COLO668 (cell line): Measurements from ENCODE around the gene CNTN4.
"Not testable (repeated sequence)": the region's sequence is repeated elsewhere in the genome, so short reads cannot be mapped to it uniquely, and the experiment has no call there.

ENCODE experiments used
- DNase-seq: peaks from one replicate; lab custom pipeline; 2025; ENCODE audit not compliant: unreplicated experiment; lab: John Stamatoyannopoulos, UW

Gene CNTN4

DNA sequence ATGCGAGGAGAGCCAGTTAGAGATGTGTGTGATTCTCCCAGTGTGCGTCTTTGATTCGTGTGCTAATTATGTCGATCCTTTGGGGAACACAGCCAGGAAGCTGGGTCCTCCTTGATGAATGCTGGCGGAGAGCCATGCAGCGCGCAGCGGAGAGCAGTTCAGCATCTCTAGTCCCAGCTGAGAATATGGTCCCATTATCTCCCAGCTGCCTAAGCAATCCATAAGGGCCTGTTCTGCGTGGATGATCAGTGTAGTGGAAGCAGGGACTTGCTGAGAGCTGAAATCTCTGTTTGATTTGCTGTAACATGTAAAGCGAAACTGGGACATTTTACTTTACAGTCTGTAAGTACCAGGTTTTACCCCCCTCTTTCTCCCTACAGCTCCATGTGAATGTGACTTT is 412.7 kb downstream of the CNTN4 start:
- DNase-seq: peak; percentile 55

DNA sequence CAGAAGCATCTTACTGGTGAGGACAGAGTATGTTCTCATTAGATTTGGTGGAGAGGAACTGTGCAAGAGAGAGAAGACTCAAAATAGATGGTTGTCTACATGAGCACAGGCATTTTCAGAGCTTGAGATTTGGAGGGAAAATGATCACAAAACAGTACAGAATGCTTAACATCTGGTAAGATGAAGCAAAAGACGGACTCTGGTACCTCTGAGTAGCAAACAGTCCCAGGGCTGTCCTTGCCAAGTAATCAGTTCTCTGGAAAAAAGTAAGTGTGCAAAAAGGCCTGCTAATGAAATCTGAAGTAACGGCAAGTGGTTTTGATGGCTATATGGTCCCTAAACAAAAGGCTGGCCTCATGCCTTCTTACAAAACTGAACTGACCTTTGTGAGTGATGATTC is 414.2 kb downstream of the CNTN4 start:
- no peak for DNase-seq

DNA sequence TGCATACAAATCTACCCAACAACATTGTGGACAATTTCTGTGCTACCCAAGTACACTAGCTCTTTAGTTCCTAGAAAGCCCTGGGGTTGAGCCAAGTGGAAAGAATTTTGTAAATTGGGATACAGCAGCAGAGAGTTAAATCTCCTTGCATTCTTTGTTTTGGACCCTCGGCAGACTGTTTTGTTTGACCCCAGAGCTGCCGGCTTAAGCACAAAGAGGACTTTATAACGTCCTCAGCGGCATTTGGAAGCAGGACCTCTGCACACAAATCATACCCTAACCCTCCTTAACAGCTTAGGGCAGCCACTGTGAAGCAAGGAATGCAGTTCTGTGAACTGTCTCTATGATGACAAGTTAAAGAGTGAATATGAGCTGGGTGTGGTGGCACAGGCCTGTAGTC is 415.3 kb downstream of the CNTN4 start:
- DNase-seq: no peak

DNA sequence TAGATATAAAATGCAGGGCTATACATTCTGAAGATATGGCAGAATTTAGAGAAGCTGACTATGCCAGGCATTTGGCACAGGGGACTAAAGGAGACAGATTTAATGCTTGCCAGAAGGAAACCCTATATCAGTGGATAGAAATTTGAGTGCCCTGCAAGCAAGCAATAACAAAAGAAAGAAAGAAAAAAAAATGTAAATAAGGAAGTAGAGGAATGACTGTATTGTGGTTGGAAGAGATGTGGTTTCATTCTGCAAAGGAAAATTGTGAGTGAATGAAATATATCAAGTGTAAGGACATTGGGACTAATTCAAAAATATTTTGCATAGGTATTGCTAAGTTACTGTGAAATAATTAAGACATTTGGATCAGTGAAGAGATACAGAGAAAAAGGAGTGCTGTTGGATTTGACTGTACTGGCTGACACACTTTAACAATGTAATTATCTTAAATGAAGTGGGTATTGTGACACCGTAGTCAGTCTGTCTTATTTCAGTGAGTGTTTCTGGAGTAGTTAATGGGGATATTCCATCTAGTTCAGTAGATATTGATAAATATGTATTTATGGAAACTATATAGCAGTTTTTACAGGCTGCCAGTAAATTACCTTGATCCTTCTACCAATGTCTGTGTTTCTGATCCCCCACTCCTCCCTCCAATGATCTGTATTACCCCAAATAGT is 418.2 kb downstream of the CNTN4 start:
- DNase-seq: no peak

DNA sequence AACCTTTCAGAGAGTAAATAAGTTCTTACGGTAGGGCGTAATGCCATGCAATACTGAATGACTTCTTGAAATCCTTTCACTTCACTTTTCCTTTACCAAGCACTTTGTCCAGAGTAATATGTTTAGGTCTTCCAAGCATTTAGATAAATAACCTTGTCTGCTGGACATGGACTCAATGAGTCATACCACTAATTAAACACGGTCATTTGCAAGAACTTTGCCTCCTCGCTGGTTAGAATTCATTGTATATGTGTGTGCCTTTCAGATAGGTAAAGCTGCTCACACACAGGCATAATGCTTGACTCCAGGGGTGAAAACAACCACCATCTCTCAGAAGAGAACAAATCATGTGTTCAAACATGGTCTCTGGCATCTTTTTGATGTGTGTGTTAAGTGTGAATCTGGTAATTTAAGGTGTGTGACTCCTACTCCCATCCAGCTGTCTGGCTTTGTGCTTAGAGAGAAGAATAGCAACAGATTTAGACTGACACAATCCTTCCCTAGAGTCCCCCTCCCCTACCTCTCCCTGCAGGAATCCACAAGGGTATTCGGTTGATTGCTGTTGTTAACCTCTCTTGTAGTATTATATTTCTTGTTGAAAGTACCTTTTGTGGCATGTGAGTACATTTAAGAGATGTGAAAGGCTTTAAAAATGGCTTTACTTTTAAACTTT is 419.0 kb downstream of the CNTN4 start:
- DNase-seq: no peak

DNA sequence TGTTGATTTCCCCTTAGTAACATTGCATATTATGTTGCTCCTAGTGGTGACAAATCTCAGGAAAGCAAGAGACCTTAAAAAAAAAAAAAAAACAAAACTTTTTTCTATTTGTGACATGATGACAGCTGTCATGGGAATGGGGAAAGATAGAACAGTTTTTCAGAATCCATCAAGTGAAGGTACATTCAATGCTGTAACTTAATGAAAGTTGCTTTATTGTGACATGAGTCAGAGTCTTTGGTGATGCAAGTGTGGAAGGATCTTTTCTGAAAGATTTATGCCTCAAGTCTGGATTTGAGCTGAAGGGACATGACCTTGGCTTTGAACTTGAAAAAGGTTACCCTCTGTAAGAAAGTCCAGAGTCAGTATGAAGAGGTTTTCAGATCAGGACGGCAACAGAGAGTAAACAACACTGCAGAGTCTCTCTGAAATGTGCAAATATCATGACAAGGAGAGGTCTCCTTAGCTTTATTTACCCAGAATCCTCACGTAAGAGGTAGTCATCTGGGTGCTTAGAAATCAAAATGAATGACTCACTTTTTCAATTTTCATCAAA is 424.7 kb downstream of the CNTN4 start:
- no peak for DNase-seq

DNA sequence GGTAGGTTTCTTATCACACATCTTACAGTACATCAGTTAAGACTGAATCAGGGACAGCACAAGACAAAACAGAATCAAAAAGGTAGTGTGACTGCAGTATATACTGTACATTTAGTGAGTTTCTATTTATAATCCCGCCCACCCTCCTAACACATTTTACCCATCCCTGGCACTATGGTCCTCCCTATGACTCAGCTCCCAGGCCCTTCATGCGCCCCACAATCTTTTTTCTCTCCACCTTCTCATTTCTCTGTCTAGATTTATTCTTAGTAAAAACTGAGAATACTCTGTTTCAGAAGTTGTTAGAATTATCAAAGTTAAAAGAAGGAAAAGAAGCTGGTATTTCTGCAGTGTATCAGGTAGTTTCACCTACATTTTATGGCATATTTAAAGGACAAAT is 427.3 kb downstream of the CNTN4 start:
- no peak for DNase-seq

DNA sequence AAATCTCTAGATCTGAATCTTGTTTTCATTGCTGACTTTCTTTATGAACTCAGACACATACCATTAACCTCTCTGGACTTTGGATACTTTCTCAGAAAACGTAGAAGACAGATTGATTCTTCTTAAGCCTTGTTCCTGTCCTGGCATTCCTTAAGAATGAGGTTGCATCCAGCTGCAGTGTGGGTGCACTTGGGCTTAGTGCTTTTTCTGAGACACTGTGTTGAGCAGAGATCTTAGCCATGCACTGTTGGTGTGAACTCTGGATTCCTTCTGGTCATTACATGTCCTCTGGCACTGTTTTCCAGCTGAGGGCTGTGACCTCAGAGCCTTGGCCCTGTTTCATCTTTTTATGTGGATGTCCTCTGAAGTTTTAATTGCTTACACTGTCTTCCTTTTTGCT is 428.3 kb downstream of the CNTN4 start:
- no peak for DNase-seq

DNA sequence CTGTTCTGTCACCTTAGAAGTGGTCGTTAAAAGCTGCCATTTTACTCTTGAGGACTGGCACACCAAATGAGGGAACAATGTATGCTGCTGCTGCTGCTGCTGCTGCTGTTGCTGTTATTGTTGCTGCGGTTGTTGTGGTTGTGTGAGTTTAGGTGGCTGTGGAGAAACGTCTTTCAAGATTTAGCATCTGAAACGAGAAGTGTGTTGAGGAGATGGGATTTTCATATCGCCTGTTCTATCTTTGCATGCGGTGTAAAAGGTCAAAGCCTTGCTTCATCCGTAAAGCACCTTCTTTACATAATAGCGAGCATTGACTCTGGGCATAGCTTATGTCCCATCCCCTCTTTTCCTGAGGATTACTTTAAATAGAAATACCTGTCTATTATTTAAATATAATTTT is 428.7 kb downstream of the CNTN4 start:
- not testable (repeated sequence) for DNase-seq

DNA sequence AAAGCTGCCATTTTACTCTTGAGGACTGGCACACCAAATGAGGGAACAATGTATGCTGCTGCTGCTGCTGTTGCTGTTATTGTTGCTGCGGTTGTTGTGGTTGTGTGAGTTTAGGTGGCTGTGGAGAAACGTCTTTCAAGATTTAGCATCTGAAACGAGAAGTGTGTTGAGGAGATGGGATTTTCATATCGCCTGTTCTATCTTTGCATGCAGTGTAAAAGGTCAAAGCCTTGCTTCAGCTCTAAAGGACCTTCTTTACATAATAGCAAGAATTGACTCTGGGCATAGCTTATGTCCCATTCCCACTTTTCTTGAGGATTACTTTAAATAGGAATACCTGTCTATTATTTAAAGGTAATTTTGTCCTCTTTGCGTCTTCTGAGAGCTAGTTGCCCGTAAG is 436.1 kb downstream of the CNTN4 start:
- DNase-seq: not testable (repeated sequence)

DNA sequence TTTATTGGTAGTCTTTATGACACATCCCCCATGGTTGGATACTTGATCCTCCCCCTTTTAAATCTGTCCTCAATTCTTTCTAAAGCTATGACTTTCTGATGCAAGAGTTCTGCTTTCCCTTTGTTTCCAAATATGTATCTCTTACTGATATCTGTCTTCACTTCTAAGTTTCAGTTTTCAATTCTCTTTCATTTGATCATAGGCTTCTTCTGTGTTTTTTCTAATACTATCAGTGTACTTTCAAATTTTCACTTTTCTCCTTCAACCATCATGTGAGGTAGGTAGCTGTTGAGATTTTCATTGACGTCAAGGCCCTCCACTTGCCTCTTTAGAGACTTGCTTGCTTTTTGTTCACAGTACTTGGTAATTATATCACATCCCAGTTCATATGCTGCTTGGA is 436.5 kb downstream of the CNTN4 start:
- no peak for DNase-seq

DNA sequence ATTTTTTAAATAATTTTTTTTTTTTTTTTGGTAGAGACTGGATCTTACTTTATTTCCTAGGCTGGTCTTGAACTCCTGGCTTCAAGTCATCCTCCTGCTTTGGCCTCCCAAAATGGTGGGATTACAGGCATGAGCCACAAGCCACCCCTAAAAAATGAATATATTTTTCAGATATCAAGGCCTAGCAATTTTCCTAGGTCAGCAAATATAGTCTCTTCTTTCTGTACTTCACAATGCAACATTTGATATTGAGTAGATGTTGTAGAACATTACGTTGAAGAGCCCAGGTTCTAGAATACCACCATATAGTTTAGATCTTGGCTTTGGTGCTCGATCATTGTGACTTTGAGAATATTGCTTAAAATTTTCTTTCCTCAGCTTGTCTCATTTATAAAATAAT is 437.9 kb downstream of the CNTN4 start:
- DNase-seq: no peak

DNA sequence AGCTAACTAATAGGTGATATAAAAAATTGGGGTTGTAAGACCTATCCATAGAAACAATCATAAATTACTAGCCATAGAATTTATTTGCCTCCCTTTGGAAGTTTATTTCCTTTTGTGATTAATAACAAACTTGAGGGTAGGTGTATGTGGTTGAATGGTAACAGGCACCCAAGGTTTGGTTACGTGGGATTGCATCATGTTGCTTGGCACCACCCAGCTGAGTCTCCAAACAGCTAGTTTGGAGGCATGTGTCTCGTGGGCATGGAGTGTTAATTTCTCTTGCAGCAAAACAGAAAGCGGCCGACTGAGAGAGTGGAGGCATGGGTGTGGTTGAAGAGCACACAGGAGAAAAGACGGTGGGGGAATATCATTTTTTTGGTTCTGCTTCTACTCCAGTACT is 441.4 kb downstream of the CNTN4 start:
- DNase-seq: no peak

DNA sequence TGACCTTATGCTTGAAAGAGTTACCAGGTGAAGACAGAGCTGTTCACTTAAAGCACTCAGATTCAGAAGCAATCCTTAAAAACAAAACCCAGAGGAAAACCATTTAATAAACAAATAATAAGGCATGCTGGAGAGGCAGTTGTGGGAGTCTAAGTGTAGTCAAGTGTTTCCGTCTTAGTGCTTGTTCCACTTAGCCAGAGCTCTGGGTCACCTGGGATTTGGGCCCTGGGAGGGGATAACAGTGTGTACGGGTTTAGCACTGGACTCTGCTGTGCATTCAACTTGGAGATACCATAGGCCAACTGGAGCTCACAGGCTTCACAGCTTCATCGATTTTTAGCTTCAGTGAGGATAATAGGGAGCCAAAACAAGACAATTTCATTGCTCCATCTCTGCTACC is 444.6 kb downstream of the CNTN4 start:
- DNase-seq: no peak

DNA sequence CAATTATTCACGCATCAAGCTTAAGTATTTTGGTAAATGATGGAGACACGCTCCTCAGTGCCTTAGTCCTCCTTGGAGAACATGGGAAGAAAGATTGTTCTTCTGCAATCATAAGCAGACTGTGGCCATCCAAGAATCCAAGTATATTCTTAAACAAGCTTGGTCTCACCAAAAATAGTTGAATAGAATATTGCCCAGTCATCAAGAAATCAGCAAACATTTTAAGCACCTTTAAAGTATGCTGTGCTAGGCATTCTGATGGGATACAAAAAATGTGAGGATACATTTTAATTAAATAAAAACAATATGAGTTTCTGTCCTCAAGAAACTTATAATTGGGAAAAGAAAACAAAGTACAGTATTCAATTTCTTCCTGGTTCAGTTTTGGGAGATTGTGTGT is 445.5 kb downstream of the CNTN4 start:
- no peak for DNase-seq

DNA sequence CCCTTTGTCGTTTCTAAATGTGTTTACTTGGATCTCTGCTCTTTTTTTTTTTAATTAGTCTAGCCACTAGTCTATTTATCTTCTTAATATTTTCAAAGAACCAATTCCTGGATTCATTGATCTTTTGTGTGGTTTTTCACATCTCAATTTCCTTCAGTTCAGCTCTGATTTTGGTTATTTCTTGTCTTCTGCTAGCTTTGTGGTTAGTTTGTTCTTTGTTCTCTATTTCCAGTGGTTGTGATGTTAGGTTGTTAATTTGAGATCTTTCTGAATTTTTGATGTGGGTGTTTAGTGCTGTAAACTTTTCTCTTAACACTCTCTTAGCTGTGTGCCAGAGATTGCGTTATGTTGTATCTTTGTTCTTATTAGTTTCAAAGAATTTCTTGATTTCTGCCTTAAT is 446.1 kb downstream of the CNTN4 start:
- DNase-seq: no peak

DNA sequence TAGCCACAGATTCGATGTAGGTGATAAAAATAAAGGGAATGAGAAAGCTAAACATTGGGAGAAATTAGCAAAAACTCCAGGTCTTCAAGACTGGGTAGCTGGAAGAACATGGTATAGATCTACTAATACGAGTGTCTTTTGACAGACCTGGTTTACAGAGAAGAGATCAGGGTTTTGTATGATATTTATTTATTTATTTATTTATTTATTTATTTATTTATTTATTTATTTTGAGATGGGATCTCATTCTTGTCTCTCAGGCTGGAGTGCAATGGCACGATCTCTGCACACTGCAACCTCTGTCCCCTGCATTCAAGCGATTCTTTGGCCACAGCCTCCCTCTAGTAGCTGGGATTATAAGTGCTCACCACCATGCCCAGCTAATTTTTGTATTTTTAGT is 448.4 kb downstream of the CNTN4 start:
- DNase-seq: no peak

DNA sequence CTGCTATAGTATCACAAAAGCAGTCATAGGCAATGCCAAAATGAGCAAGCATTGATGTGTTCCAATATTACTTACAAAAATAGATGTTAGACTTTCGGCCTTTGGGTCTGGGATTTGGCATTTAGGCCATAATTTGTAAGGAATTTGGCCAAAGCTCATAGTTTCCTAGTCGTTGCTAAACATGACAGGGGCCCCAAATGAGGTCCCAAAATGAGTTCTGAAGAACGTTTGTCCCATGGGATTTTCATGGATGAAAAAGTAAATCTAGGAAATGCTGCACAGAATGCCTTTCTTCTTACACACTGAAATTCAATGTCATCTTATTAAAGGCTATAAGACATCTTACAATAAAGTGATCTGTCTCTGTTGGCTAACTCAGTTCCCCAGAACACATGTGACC is 456.0 kb downstream of the CNTN4 start:
- no peak for DNase-seq

DNA sequence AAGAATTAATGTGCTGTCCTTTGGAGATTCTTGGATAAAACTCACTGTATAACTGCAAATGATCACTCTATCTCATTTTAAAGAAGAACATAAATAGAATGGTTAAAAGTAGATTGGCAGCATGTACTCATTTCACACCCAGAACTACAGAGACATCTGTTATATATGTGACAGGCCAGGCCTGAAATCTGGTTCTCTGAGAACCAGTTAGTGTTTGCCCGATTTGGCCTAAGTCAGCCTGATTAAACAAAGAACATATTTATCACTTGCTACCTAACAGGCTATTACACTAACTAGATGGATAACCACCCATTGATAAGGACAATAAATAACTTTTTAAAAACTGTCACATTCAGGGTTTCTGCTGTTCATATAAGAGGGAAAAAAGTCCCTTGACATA is 460.1 kb downstream of the CNTN4 start:
- DNase-seq: no peak

DNA sequence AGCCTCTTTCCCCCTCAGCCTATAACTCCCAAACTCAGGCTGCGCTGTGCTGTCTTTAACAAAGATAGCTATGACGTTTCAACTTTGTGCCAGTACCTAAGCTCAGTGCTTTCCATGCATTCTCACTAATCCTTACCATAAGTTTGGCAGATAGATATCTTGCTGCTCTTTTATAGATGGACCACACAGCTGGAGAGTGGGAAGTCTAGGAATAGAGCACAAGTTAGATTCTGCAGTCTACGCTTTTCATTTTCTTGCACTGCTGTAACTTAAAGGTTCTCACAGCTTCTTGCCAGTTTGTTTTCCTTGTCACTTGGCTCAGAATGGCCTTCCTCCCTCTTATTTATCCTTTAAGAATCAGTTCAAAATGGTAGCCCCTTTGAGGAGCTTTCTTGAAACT is 468.8 kb downstream of the CNTN4 start:
- DNase-seq: no peak

DNA sequence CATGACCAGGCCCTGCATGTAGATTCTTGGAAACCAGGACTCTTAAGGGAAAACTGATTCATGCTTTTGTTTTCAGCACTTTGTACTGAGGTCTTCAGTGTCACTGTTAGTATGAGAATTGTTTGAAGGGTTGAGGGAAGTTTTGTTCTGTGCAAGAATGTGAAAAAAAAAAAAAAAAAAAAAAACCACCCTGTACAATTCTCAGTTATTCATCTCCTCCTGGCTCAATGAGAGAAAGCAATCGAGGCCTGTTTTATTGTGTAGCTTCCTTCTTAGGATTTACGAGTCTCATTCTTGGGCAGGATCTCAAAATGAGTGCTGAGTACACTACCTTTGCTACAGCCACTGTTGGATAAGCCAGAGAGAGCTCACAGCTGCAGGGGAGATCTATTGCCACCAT is 469.5 kb downstream of the CNTN4 start:
- no peak for DNase-seq

DNA sequence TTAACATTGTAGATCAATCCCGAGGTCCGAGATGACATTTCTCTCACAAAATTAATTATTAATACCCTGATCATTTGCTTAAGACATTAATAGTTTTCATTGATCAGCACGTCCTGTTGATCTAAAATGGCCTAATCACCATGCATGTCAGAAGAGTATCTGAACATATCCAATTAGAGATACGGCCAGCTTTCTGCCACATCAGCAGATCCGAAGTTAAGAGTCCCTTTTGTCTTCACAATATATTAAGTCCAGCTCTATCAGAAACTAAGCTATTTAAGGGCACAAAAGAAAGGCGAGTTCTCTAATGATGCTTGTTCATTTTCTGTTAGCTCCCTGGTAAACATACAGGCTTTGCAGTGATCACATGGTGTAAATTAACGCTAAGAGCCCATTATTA is 470.3 kb downstream of the CNTN4 start:
- DNase-seq: no peak

DNA sequence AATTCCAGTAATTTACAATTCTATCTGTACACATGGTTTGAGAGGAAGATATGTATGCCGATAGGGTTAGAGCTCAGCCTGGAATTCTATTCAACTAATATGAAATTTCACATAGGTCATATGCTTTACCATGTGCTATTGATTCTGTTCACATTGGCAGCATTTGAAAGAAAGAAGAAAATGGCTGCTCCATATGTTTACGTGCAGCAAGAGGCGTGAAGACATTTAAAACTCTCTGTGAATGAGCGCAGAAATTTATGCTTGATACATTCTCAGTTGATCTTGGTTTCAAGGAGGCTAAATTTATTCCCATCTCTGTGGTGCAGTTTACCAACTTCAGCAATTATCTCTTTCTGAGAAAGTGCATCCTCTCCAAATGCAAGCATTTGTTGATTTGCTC is 478.9 kb downstream of the CNTN4 start:
- no peak for DNase-seq
